T-cell (primary cell): ENCODE results near the gene MYEOV. TPM values are rescaled to one million over a fixed set of nuclear protein-coding genes. Genes with fewer than 3 reads are reported as not detected.
A peak's percentile ranks its signal among the peaks of the same experiment; 100 is the strongest.

Experiments
- ATAC-seq, 4 experiments: fragments of 200-7000 bp in 3 of 4; fragments of 150-1000 bp in 1 of 4; cut with Tn5 transposase; replicated peaks in 1 of 4; 1 replicate in 3 of 4; 2 replicates in 1 of 4; pipeline ENCODE4 v1.10.0; 2021; ENCODE audit warnings: moderate library complexity in 3 of 4, mild to moderate bottlenecking in 2 of 4, moderate number of reproducible peaks in 1 of 4
- CTCF ChIA-PET, 2 donors: fragments of 300-600 bp; sonication (Branson Sonifier 250); formaldehyde crosslinking; loops; one replicate each; lab custom pipeline; 2022; ENCODE audit warnings: antibody characterized with exemption in 2 of 2; lab: Charles Lee
- POLR2A ChIA-PET, 2 donors: fragments of 300-600 bp; sonication (Branson Sonifier 250); formaldehyde crosslinking; loops; one replicate each; lab custom pipeline; 2022; ENCODE audit warnings: antibody characterized with exemption in 2 of 2; lab: Charles Lee
- DNase-seq, 35 experiments: peaks; one replicate each; pipeline versions ENCODE4 v3.0.0 to v3.0.0-alpha.2; 2013 to 2023
- H3K27ac ChIP-seq: one replicate; pipeline ENCODE4 v1.5.1; 2013; ENCODE audit warnings: low read length
- H3K27me3 ChIP-seq, 2 experiments: replicated peaks in 1 of 2; 1 replicate in 1 of 2; 2 replicates in 1 of 2; pipeline versions ENCODE4 v1.6.1 to v1.7.0; 2013; ENCODE audit warnings: low read length in 1 of 2, mixed read lengths in 1 of 2; ENCODE audit not compliant: control insufficient read depth in 2 of 2, insufficient read depth in 2 of 2; ENCODE audit errors: extremely low read depth in 1 of 2
- H3K36me3 ChIP-seq, 2 donors: 1 replicate in 1 of 2; 2 replicates in 1 of 2; pipeline versions ENCODE4 v1.6.1 to v1.7.0; 2013; ENCODE audit warnings: low read length in 1 of 2; ENCODE audit not compliant: control insufficient read depth in 2 of 2, insufficient read depth in 1 of 2; ENCODE audit errors: extremely low read depth in 1 of 2
- H3K4me1 ChIP-seq, 2 experiments: 1 replicate in 1 of 2; 2 replicates in 1 of 2; pipeline versions ENCODE4 v1.6.1 to v1.7.0; 2013; ENCODE audit warnings: low read length in 2 of 2, mixed read lengths in 1 of 2; ENCODE audit not compliant: insufficient read depth in 2 of 2, control insufficient read depth in 1 of 2; ENCODE audit errors: extremely low read depth in 1 of 2
- H3K4me3 ChIP-seq, 2 donors: 1 replicate in 1 of 2; 2 replicates in 1 of 2; pipeline versions ENCODE4 v1.5.1 to v1.7.0; 2013; ENCODE audit warnings: mild to moderate bottlenecking in 2 of 2, low read length in 1 of 2, moderate library complexity in 1 of 2; ENCODE audit not compliant: control insufficient read depth in 1 of 2; ENCODE audit errors: extremely low read depth in 1 of 2
- H3K9me3 ChIP-seq: 2 replicates; pipeline ENCODE4 v1.7.0; 2013
- H3K27ac Mint-ChIP-seq, 2 donors: one replicate each; pipeline ENCODE4 v1.8.0; 2020 to 2021; ENCODE audit warnings: mild to moderate bottlenecking in 2 of 2, mixed read lengths in 2 of 2
- H3K27me3 Mint-ChIP-seq, 2 donors: one replicate each; pipeline ENCODE4 v1.8.0; 2021 to 2022; ENCODE audit warnings: mixed read lengths in 2 of 2
- H3K36me3 Mint-ChIP-seq: one replicate; pipeline ENCODE4 v1.8.0; 2021; ENCODE audit warnings: mixed read lengths
- H3K4me1 Mint-ChIP-seq, 3 donors: one replicate each; pipeline ENCODE4 v1.8.0; 2020 to 2022; ENCODE audit warnings: mixed read lengths in 3 of 3, mild to moderate bottlenecking in 1 of 3
- H3K4me3 Mint-ChIP-seq, 3 donors: one replicate each; pipeline ENCODE4 v1.8.0; 2020 to 2022; ENCODE audit warnings: mild to moderate bottlenecking in 3 of 3, mixed read lengths in 3 of 3, moderate library complexity in 3 of 3
- H3K9me3 Mint-ChIP-seq, 3 donors: one replicate each; pipeline ENCODE4 v1.8.0; 2020 to 2022; ENCODE audit warnings: mixed read lengths in 3 of 3
- WGBS: methylation state at CpG from one replicate; pipeline ENCODE4 v1.1.5; 2013; ENCODE audit warnings: missing lambda C conversion rate; ENCODE audit not compliant: insufficient coverage; 5-methylcytosine and 5-hydroxymethylcytosine counted together
- total RNA-seq, 35 experiments: library from RNA in 6 of 35; stranded (reverse) in 6 of 35; fragments of 120-200 nt in 1 of 35; gene quantifications; one replicate each; pipeline versions ENCODE4 v1.2.1 to v1.2.4 and lab custom pipeline; 2013 to 2026

Gene MYEOV
- total RNA-seq, 5 donors from 2014 or later (not counting 1 experiment from before 2014, with no cell fraction given) = 0.22 to 0.98 (median 0.50) TPM; not detected in 2

- H3K27ac ChIP-seq = no peak overlapping the region
- POLR2A ChIA-PET = no interaction called here
- no peaks in the 10 kb centered on the region for H3K36me3 Mint-ChIP-seq
- H3K9me3 Mint-ChIP-seq = no peaks in the 10 kb centered on the region
- 91% methylated on average over 7 of the region's 8 CpGs for WGBS
- no peaks in the 10 kb centered on the region for H3K9me3 ChIP-seq
- H3K4me1 Mint-ChIP-seq = no peaks in the 10 kb centered on the region
- H3K4me1 ChIP-seq = no peaks in the 10 kb centered on the region
- H3K4me3 ChIP-seq = no peak overlapping the region
- H3K27me3 ChIP-seq = peaks cover 0 to 11% of the 10 kb centered on the region in 2 experiments
- DNase-seq = peak in 3 of 35 experiments; percentile 1 to 7 (median 7)
- ATAC-seq = no peak
- no peak overlapping the region for H3K27ac Mint-ChIP-seq
- no peaks in the 10 kb centered on the region for H3K27me3 Mint-ChIP-seq
- H3K36me3 ChIP-seq = no peaks in the 10 kb centered on the region
- CTCF ChIA-PET = no interaction called here
- no peak overlapping the region for H3K4me3 Mint-ChIP-seq
These were observed 31.5 kb downstream of the MYEOV start for GRCh38 chr11:69325446-69325845.

- H3K27me3 ChIP-seq = peaks cover 0 to under 1% of the 10 kb centered on the region in 2 experiments
- H3K4me1 ChIP-seq = no peaks in the 10 kb centered on the region
- H3K36me3 ChIP-seq = no peaks in the 10 kb centered on the region
- Mint-ChIP-seq H3K27me3 (no peaks in the 10 kb centered on the region), H3K4me1 (no peaks in the 10 kb centered on the region), H3K27ac (no peak overlapping the region), H3K9me3 (peaks cover 0 to 4% (median 0%) of the 10 kb centered on the region in 3 donors), H3K4me3 (no peak overlapping the region), H3K36me3 (no peaks in the 10 kb centered on the region)
- H3K9me3 ChIP-seq = no peaks in the 10 kb centered on the region
- DNase-seq = peak in 1 of 35 experiments; percentile 10
- H3K27ac ChIP-seq = no peak overlapping the region
- 95% methylated on average over 6 of the region's 7 CpGs for WGBS
- POLR2A ChIA-PET = no interaction called here
- CTCF ChIA-PET = no interaction called here
- no peak for ATAC-seq
- H3K4me3 ChIP-seq = no peak overlapping the region
These were observed 32.8 kb downstream of the MYEOV start for GRCh38 chr11:69326622-69327219.

GRCh38 chr11:69327741-69328191 lies 33.8 kb downstream of the MYEOV start:
- ChIA-PET CTCF (no interaction called here), POLR2A (no interaction called here)
- 97% methylated on average over 4 of the region's 6 CpGs for WGBS
- Mint-ChIP-seq H3K9me3 (peaks cover 0 to 4% (median 0%) of the 10 kb centered on the region in 3 donors), H3K4me1 (no peaks in the 10 kb centered on the region), H3K27ac (no peak overlapping the region), H3K27me3 (no peaks in the 10 kb centered on the region), H3K4me3 (no peak overlapping the region), H3K36me3 (no peaks in the 10 kb centered on the region)
- no peak for ATAC-seq
- no peaks in the 10 kb centered on the region for H3K27me3 ChIP-seq
- no peaks in the 10 kb centered on the region for H3K36me3 ChIP-seq
- H3K27ac ChIP-seq = no peak overlapping the region
- H3K9me3 ChIP-seq = no peaks in the 10 kb centered on the region
- H3K4me1 ChIP-seq = no peaks in the 10 kb centered on the region
- H3K4me3 ChIP-seq = no peak overlapping the region
- DNase-seq = peak in 2 of 35 experiments; percentile 5 to 10

DNA sequence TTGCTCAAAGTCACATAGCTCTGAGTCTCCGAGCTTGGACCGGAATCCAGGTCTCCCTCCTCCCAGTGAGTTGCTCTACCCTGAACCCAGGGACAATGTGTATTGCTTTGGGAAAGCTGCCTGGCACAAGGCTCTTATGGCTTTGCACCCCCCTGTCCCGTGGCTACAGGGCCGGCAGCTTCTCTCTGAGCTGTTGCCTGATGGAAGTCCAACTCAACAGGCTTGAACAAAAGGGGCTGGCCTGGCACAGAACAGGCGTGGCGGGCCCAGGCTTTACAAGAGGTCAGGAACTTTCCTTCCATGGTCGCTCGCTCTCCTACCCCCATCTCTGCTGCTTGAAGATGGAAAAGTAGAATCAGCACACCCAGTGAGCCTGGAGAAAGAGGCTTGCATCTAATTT lies 34.3 kb downstream of the MYEOV start:
- no peaks in the 10 kb centered on the region for H3K36me3 Mint-ChIP-seq

DNA sequence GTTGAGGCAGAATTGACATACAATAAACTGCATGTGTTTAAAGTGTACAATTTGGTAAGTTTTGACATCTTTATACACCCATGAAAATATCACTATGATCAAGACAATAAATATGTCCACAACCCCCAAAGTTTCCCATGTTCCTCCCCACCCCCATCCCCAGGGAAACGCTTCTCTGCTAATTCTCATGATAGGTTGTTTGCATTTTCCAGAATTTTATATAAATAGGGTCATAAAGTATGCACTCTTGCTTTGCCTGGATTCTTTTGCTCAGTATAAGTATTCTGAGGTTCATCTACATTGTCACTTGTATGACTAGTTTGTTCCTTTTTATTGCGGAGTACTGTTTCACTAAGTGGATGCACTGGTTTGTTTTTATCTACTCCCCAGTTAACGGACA lies 35.6 kb downstream of the MYEOV start:
- POLR2A ChIA-PET = no interaction called here
- H3K27ac ChIP-seq = no peak overlapping the region
- Mint-ChIP-seq H3K27me3 (no peaks in the 10 kb centered on the region), H3K4me3 (no peak overlapping the region), H3K9me3 (peaks cover 0 to 4% (median 0%) of the 10 kb centered on the region in 3 donors), H3K27ac (no peak overlapping the region), H3K36me3 (no peaks in the 10 kb centered on the region), H3K4me1 (no peaks in the 10 kb centered on the region)
- no peaks in the 10 kb centered on the region for H3K27me3 ChIP-seq
- no peaks in the 10 kb centered on the region for H3K4me1 ChIP-seq
- H3K9me3 ChIP-seq = no peaks in the 10 kb centered on the region
- no peak overlapping the region for H3K4me3 ChIP-seq
- WGBS = 100% methylated on average over 2 of the region's 3 CpGs
- DNase-seq = no peak
- no peaks in the 10 kb centered on the region for H3K36me3 ChIP-seq
- CTCF ChIA-PET = no interaction called here
- ATAC-seq = no peak

More for the DNA sequence above, 34.3 kb downstream of the MYEOV start:
- 88% methylated on average over 4 of the region's 8 CpGs for WGBS
- H3K9me3 ChIP-seq = no peaks in the 10 kb centered on the region
- Mint-ChIP-seq H3K27me3 (no peaks in the 10 kb centered on the region), H3K4me1 (no peaks in the 10 kb centered on the region), H3K27ac (no peak overlapping the region), H3K4me3 (no peak overlapping the region), H3K9me3 (peaks cover 0 to 4% (median 0%) of the 10 kb centered on the region in 3 donors)
- no peak overlapping the region for H3K27ac ChIP-seq
- no peaks in the 10 kb centered on the region for H3K36me3 ChIP-seq
- no peaks in the 10 kb centered on the region for H3K27me3 ChIP-seq
- CTCF ChIA-PET = no interaction called here
- no peaks in the 10 kb centered on the region for H3K4me1 ChIP-seq
- H3K4me3 ChIP-seq = no peak overlapping the region
- ATAC-seq = no peak
- peak in 1 of 35 experiments; percentile 1 for DNase-seq
- POLR2A ChIA-PET = no interaction called here

DNA sequence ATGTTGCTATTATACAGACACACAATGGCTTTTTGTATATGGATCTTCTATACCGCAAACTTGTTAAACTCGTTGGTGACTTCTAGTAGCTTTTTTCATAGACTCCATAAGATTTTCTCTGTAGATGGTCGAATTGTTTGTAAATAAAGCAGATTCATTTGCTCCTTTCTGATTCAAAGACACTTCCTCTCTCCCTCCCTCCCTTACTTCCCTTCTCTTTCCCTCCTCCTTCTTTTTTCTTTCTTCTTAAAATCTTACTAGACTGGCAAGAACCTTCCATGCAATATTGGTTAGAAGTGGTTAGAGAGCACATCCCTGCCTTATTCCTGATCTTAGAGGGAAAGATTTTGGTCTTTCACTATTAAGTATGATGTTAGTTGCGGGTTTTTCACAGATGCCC lies 36.4 kb downstream of the MYEOV start:
- no peak for DNase-seq
- Mint-ChIP-seq H3K36me3 (no peaks in the 10 kb centered on the region), H3K9me3 (peaks cover 0 to 4% (median 0%) of the 10 kb centered on the region in 3 donors), H3K27ac (no peak overlapping the region), H3K27me3 (no peaks in the 10 kb centered on the region), H3K4me1 (peaks cover 0 to under 1% (median 0%) of the 10 kb centered on the region in 3 donors), H3K4me3 (no peak overlapping the region)
- no peaks in the 10 kb centered on the region for H3K27me3 ChIP-seq
- H3K36me3 ChIP-seq = no peaks in the 10 kb centered on the region
- POLR2A ChIA-PET = no interaction called here
- H3K9me3 ChIP-seq = no peaks in the 10 kb centered on the region
- no CpG with 5 or more reads among the region's 4 CpGs for WGBS
- no peaks in the 10 kb centered on the region for H3K4me1 ChIP-seq
- no peak overlapping the region for H3K27ac ChIP-seq
- ATAC-seq = no peak
- CTCF ChIA-PET = no interaction called here
- H3K4me3 ChIP-seq = no peak overlapping the region
